ENCODE measurements around the gene C19orf38. TPM values are rescaled to one million over a fixed set of nuclear protein-coding genes. Genes with fewer than 3 reads are reported as not detected.
A peak's percentile ranks its signal among the peaks of the same experiment; 100 is the strongest.
"Not testable (repeated sequence)": the region's sequence is repeated elsewhere in the genome, so short reads cannot be mapped to it uniquely, and the experiment has no call there.

Gene C19orf38
- total and polyA plus RNA-seq, 8 donors = 0.92 to 2.2 (median 1.2) TPM; not detected in 3

DNA sequence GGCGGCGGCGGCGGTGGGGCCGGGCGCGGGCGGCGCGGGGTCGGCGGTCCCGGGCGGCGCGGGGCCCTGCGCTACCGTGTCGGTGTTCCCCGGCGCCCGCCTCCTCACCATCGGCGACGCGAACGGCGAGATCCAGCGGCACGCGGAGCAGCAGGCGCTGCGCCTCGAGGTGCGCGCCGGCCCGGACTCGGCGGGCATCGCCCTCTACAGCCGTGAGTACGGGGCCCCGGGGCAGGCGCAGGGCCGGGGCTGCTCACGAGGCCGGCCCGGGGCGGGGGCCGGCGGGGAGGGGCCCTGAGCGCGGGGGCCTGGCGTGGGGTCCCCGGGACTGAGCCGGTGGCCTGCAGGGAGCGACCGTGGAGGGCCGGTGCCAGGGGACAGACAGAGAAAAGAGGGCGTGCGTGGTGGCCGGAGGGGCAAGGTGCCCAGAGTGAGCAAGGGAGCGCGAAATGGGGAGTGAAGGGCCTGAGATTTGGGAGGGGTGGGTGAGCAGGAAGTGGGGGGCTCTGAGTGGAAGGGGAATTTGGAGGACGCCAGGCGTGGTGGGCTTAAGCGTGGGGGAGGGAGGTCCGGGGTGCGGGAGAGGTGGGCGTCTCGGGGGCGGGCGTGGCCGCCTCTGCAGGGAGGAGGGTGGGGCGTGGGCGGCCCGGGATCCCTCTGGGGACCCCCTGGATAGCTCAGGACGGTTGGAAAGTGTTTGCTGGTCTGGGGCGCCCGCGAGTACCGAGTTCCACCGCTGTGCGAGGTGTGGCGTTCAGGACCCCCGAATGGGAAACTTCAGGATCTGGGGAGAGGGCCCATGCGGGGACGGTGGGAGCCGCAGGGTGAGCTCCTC lies 23.7 kb downstream of the C19orf38 start:
- 0 to 1% (median 1%) methylated on average over 37 to 84 of the region's 90 CpGs for WGBS, 5 donors
- peak; percentile 41 to 74 for DNase-seq
- no peak for TF ChIP-seq POLR2A (IDR thresholded peaks at IDR 0.05)
- TF ChIP-seq, protein P1, sequence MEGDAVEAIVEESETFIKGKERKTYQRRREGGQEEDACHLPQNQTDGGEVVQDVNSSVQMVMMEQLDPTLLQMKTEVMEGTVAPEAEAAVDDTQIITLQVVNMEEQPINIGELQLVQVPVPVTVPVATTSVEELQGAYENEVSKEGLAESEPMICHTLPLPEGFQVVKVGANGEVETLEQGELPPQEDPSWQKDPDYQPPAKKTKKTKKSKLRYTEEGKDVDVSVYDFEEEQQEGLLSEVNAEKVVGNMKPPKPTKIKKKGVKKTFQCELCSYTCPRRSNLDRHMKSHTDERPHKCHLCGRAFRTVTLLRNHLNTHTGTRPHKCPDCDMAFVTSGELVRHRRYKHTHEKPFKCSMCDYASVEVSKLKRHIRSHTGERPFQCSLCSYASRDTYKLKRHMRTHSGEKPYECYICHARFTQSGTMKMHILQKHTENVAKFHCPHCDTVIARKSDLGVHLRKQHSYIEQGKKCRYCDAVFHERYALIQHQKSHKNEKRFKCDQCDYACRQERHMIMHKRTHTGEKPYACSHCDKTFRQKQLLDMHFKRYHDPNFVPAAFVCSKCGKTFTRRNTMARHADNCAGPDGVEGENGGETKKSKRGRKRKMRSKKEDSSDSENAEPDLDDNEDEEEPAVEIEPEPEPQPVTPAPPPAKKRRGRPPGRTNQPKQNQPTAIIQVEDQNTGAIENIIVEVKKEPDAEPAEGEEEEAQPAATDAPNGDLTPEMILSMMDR (IDR thresholded peaks at IDR 0.05) = no peak
- TF ChIP-seq POLR2AphosphoS5 (IDR thresholded peaks at IDR 0.05) = no peak
- no peak for TF ChIP-seq EP300 (IDR thresholded peaks at IDR 0.05)
- Histone ChIP-seq H3K36me3 (no peaks in the 10 kb centered on the region), H3K9me3 (no peaks in the 10 kb centered on the region), H3K4me1 (peaks cover 12 to 46% (median 44%) of the 10 kb centered on the region in 4 donors), H3K4me3 (peak overlapping the region; percentile 83 to 89 (median 86)), H3K27ac (peak overlapping the region; percentile 64 to 91 (median 83)), H3K27me3 (no peaks in the 10 kb centered on the region)
- intact Hi-C loops (cut with DNase I; ENCODE audit: low total_unique reads) = loop anchor here (10.0 kb wide), 1 partner anchor 53 kb away; the partner anchor contains the start of genes TIMM29 and YIPF2

DNA sequence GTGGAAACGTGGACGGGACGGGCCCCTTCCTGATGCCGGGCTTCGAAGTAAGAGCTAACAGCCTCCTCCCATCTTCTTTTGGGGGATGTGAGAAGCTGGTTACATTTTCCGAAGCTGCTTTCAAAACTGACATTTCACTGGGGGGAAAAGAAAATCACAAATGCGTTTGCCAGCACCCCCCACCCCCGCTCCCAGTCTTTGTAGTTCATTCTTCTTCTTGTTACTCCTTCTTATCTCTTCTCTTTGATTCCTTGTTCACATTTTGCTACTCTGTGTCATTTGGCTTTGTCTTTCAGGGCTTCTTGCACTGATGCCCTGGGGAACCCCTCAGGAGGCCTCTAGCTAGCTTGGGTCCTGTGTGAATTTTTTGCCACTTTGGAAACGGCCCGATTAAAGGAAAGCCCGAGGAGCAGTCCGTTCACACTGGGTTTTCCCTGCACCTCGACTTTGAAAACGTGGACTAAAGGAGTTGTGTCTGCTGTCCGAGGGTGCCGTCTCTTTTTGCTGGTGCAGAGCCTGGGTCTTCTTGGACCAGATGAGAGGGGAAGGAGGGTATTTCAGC lies 24.4 kb downstream of the C19orf38 start:
- H3K9me3 ChIP-seq = no peaks in the 10 kb centered on the region
- H3K27me3 ChIP-seq = no peaks in the 10 kb centered on the region
- peak overlapping the region; percentile 83 to 89 (median 86) for H3K4me3 ChIP-seq
- peaks cover 12 to 53% (median 50%) of the 10 kb centered on the region in 4 donors for H3K4me1 ChIP-seq
- WGBS, 5 donors = 8 to 12% (median 9%) methylated on average over 16 of the region's 16 CpGs
- TF ChIP-seq, protein P1 (IDR thresholded peaks at IDR 0.05) = no peak
- TF ChIP-seq EP300 (IDR thresholded peaks at IDR 0.05) = no peak
- peak overlapping the region; percentile 64 to 91 (median 83) for H3K27ac ChIP-seq
- peak in 1 of 2 donors; percentile 30 for DNase-seq
- H3K36me3 ChIP-seq = no peaks in the 10 kb centered on the region
- intact Hi-C loops (cut with DNase I; ENCODE audit: low total_unique reads) = loop anchor here (10.0 kb wide), 1 partner anchor 52 kb away; the partner anchor contains the start of genes TIMM29 and YIPF2

- intact Hi-C loops (cut with DNase I; ENCODE audit: low total_unique reads) = loop anchor here (10.0 kb wide), 1 partner anchor 51 kb away; the partner anchor contains the start of genes TIMM29 and YIPF2
- WGBS, 5 donors = 97 to 100% (median 100%) methylated on average over 1 of the region's 1 CpG
- no peak for TF ChIP-seq POLR2A (IDR thresholded peaks at IDR 0.05)
- TF ChIP-seq EP300 (IDR thresholded peaks at IDR 0.05) = no peak
- TF ChIP-seq, protein P1 (IDR thresholded peaks at IDR 0.05) = no peak
- no peak for TF ChIP-seq POLR2AphosphoS5 (IDR thresholded peaks at IDR 0.05)
- peaks cover 16 to 67% (median 62%) of the 10 kb centered on the region in 4 donors for H3K4me1 ChIP-seq
- no peaks in the 10 kb centered on the region for H3K27me3 ChIP-seq
- H3K9me3 ChIP-seq = no peaks in the 10 kb centered on the region
- no peak overlapping the region for H3K4me3 ChIP-seq
- no peaks in the 10 kb centered on the region for H3K36me3 ChIP-seq
- DNase-seq = no peak
- H3K27ac ChIP-seq = peak overlapping the region in 1 of 5 donors; percentile 8
Measured at GRCh38 chr19:10874024-10874423, 25.8 kb downstream of the C19orf38 start.

- intact Hi-C loops (cut with DNase I; ENCODE audit: low total_unique reads) = loop anchor here (10.0 kb wide), 1 partner anchor 48 kb away; the partner anchor contains the start of genes TIMM29 and YIPF2
- DNase-seq = no peak
- TF ChIP-seq EP300 (IDR thresholded peaks at IDR 0.05) (no peak), POLR2AphosphoS5 (IDR thresholded peaks at IDR 0.05) (no peak), POLR2A (IDR thresholded peaks at IDR 0.05) (no peak)
- TF ChIP-seq, protein P1 (IDR thresholded peaks at IDR 0.05) = no peak
- peak overlapping the region in 4 of 5 donors; percentile 10 to 69 (median 54) for H3K27ac ChIP-seq
- no peaks in the 10 kb centered on the region for H3K27me3 ChIP-seq
- H3K4me3 ChIP-seq = no peak overlapping the region
- H3K4me1 ChIP-seq = peaks cover 19 to 76% (median 67%) of the 10 kb centered on the region in 4 donors
- 65 to 80% (median 79%) methylated on average over 10 of the region's 10 CpGs for WGBS, 5 donors
- H3K36me3 ChIP-seq = no peaks in the 10 kb centered on the region
- H3K9me3 ChIP-seq = no peaks in the 10 kb centered on the region
Measured at GRCh38 chr19:10876459-10877240, 28.4 kb downstream of the C19orf38 start.

GRCh38 chr19:10877608-10878007 lies 29.4 kb downstream of the C19orf38 start:
- Histone ChIP-seq H3K4me1 (peaks cover 19 to 76% (median 62%) of the 10 kb centered on the region in 4 donors), H3K27ac (peak overlapping the region in 3 of 5 donors; percentile 41 to 69 (median 54))
- not testable (repeated sequence) for H3K4me3 ChIP-seq, H3K36me3 ChIP-seq, H3K27me3 ChIP-seq, H3K9me3 ChIP-seq, DNase-seq
- intact Hi-C loops (cut with DNase I; ENCODE audit: low total_unique reads) = loop anchor here (10.0 kb wide), 1 partner anchor 47 kb away; the partner anchor contains the start of genes TIMM29 and YIPF2
- 90 to 98% (median 97%) methylated on average over 9 of the region's 9 CpGs for WGBS, 5 donors
